ENCODE data around the gene ARFGAP3. TPM values are rescaled to one million over a fixed set of nuclear protein-coding genes. Genes with fewer than 3 reads are reported as not detected.

ARFGAP3 gene
- total RNA-seq, 4 donors from 2014 or later: 40.6 to 67.9 (median 49.1) TPM

DNA sequence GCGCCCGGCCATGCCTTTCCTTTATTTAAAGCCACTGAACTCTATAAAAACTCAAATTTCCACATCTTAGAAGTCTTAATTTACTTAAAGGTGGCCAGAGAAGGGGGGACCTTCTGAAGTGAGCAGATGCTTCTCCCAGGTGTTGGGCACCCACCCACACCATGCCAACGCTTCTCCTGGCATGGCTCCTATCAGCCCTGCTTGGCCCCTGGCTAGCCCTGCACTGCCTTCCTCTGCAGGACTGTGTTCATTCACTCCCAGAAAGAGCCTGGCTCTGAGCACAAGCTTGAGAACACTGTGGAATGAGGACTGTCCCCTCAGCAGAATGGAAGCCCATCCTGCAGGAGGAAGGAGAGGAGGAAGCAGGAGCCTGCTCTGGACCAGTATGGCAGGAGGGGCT lies 34.6 kb upstream of the ARFGAP3 start:
- ATAC-seq: no peak
- 100% methylated on average over 3 of the region's 3 CpGs; no CpG with 5 or more reads in 1 of the 2 donors for WGBS, 2 donors (ENCODE audit: low coverage in 1 of 2)
- Histone ChIP-seq H3K27ac (peak overlapping the region in 1 of 4 donors; percentile 1), H3K36me3 (peaks cover 0 to 67% of the 10 kb centered on the region in 2 donors), H3K9me3 (no peaks in the 10 kb centered on the region), H3K27me3 (no peaks in the 10 kb centered on the region), H3K4me1 (peaks cover 0 to 48% (median 2%) of the 10 kb centered on the region in 3 donors), H3K4me3 (no peak overlapping the region)
- TF ChIP-seq, protein P1, sequence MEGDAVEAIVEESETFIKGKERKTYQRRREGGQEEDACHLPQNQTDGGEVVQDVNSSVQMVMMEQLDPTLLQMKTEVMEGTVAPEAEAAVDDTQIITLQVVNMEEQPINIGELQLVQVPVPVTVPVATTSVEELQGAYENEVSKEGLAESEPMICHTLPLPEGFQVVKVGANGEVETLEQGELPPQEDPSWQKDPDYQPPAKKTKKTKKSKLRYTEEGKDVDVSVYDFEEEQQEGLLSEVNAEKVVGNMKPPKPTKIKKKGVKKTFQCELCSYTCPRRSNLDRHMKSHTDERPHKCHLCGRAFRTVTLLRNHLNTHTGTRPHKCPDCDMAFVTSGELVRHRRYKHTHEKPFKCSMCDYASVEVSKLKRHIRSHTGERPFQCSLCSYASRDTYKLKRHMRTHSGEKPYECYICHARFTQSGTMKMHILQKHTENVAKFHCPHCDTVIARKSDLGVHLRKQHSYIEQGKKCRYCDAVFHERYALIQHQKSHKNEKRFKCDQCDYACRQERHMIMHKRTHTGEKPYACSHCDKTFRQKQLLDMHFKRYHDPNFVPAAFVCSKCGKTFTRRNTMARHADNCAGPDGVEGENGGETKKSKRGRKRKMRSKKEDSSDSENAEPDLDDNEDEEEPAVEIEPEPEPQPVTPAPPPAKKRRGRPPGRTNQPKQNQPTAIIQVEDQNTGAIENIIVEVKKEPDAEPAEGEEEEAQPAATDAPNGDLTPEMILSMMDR (IDR thresholded peaks at IDR 0.05): no peak
- TF ChIP-seq POLR2AphosphoS5 (IDR thresholded peaks at IDR 0.05) (no peak), POLR2A (IDR thresholded peaks at IDR 0.05) (no peak)

DNA sequence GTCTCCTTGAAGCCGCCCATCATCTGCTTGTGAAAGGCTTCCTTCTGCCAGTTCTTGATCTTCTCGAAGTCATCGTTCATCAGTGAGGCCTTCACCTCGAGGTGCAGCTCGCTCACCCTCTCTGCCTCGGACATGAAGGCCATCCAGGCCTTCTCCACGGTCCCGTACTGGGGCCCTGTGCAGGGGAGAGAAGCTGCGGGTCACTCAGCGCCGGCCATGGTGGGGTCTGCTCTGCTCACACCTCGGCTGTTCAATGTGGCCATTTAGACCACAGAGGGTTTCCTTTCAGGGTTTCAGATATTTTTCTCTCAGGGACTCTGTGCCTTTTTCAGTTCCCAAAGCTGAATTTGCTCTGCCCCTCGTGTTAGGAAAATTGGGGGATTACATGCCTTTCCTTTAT lies 33.9 kb upstream of the ARFGAP3 start:
- TF ChIP-seq, protein P1 (IDR thresholded peaks at IDR 0.05): no peak
- TF ChIP-seq EP300 (IDR thresholded peaks at IDR 0.05): no peak
- TF ChIP-seq POLR2AphosphoS5 (IDR thresholded peaks at IDR 0.05): no peak
- H3K27ac ChIP-seq: no peak overlapping the region
- H3K27me3 ChIP-seq: no peaks in the 10 kb centered on the region
- 91 to 95% methylated on average over 11 to 13 of the region's 13 CpGs for WGBS, 2 donors (ENCODE audit: low coverage in 1 of 2)
- H3K36me3 ChIP-seq: peaks cover 0 to 74% of the 10 kb centered on the region in 2 donors
- no peak overlapping the region for H3K4me3 ChIP-seq
- no peak for ATAC-seq
- H3K4me1 ChIP-seq: peaks cover 0 to 43% (median 2%) of the 10 kb centered on the region in 3 donors
- H3K9me3 ChIP-seq: no peaks in the 10 kb centered on the region

DNA sequence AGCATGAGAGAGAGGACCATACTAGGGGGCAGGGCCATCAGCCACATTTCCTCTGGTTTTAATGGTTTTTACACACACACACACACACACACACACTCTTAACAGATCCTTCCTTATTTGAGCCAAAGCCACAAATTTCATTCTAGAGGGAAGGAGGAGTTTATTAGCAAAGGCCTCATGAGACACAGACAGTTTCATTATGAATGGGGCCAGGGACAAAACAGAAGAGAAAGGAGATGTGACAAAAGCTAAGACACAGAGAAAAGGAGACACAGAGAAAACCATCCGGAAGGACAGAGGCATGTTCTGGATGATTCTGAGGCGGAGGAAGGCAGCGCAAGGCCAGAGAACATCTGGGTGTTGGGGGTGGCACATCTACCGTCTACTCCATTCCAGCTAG lies 32.2 kb upstream of the ARFGAP3 start:
- Histone ChIP-seq H3K27me3 (no peaks in the 10 kb centered on the region), H3K36me3 (peaks cover 0 to 91% of the 10 kb centered on the region in 2 donors), H3K9me3 (no peaks in the 10 kb centered on the region), H3K4me1 (peaks cover 0 to 31% (median 2%) of the 10 kb centered on the region in 3 donors), H3K4me3 (no peak overlapping the region), H3K27ac (no peak overlapping the region)
- WGBS, 2 donors (ENCODE audit: low coverage in 1 of 2): 76% methylated on average over 2 of the region's 4 CpGs; no CpG with 5 or more reads in 1 of the 2 donors
- ATAC-seq: no peak
- TF ChIP-seq POLR2A (IDR thresholded peaks at IDR 0.05): no peak
- TF ChIP-seq EP300 (IDR thresholded peaks at IDR 0.05): no peak
- TF ChIP-seq, protein P1 (IDR thresholded peaks at IDR 0.05): no peak
- no peak for TF ChIP-seq POLR2AphosphoS5 (IDR thresholded peaks at IDR 0.05)

DNA sequence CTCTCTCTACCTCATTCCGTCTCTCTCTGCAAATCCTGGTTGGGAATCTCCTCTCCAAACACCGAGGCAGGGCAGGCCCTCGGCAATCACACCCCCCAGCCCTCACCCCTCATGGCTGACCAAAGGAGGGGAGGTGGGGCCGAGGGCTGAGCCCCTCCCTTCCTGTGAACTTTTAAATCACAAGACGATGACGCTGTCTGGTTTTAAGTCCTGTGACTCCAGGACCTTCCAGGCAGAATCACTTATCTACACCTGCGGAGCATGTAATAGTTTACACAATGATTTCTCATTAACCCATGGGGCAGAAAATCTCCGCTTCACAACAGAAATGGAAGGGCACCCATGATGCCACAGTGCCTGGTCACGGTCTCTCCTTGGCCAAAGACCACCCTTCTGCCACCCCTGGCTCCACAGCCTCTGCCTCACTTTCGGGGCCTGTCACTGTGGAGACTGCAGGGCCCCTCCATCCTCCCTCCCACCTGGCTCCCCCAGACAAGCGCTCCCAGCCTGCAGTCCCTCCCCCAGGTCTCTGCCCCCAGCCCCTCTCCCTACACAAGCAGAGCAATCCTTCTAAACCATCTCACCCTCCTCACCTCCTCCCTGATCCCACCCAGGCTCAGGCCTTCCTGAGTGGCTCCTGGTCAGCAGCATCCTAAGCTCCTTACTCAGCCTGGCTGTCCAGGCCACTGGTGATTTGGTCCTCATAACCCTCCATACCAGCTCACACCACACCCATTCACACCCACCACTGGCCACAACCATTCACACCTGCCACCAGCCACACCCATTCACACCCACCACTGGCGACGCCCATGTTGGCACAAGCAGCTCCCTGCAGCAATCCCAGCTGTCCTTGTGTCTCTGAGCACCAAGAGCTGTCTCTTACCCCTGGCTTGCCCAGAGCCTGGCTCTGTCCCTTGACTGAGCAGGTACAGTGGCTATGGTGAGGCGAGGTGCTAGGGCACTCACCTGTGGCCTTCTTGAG lies 30.7 kb upstream of the ARFGAP3 start:
- H3K9me3 ChIP-seq: no peaks in the 10 kb centered on the region
- no peak for TF ChIP-seq POLR2AphosphoS5 (IDR thresholded peaks at IDR 0.05)
- TF ChIP-seq, protein P1 (IDR thresholded peaks at IDR 0.05): no peak
- TF ChIP-seq EP300 (IDR thresholded peaks at IDR 0.05): no peak
- TF ChIP-seq POLR2A (IDR thresholded peaks at IDR 0.05): no peak
- peaks cover 0 to 99% of the 10 kb centered on the region in 2 donors for H3K36me3 ChIP-seq
- 77 to 100% methylated on average over 1 to 10 of the region's 14 CpGs for WGBS, 2 donors (ENCODE audit: low coverage in 1 of 2)
- H3K27me3 ChIP-seq: no peaks in the 10 kb centered on the region
- H3K27ac ChIP-seq: no peak overlapping the region
- no peak for ATAC-seq
- H3K4me1 ChIP-seq: peaks cover 0 to 19% (median 2%) of the 10 kb centered on the region in 3 donors
- H3K4me3 ChIP-seq: no peak overlapping the region

All from gastroesophageal sphincter (tissue), 4 donors.